HUES6 (cell line): Measurements from ENCODE around the gene COMTD1.
"Not testable (repeated sequence)": the region's sequence is repeated elsewhere in the genome, so short reads cannot be mapped to it uniquely, and the experiment has no call there.

Source experiments
- H3K27ac ChIP-seq: 2 replicates; pipeline ENCODE4 v1.7.0; 2013; ENCODE audit warnings: low read depth, mild to moderate bottlenecking, low read length, inconsistent platforms
- H3K27me3 ChIP-seq: 2 replicates; pipeline ENCODE4 v1.6.1; 2013; ENCODE audit warnings: low read length; ENCODE audit not compliant: control insufficient read depth, insufficient read depth
- H3K36me3 ChIP-seq: 2 replicates; pipeline ENCODE4 v1.6.1; 2013; ENCODE audit warnings: low read length; ENCODE audit not compliant: control insufficient read depth, insufficient read depth
- H3K4me1 ChIP-seq: 2 replicates; pipeline ENCODE4 v1.6.1; 2013; ENCODE audit warnings: low read length; ENCODE audit not compliant: control insufficient read depth, insufficient read depth
- H3K4me3 ChIP-seq: 2 replicates; pipeline ENCODE4 v1.5.1; 2013; ENCODE audit warnings: low read depth, low read length
- H3K9ac ChIP-seq: one replicate; pipeline ENCODE4 v1.6.1; 2013; ENCODE audit warnings: mild to moderate bottlenecking, low read length
- H3K9me3 ChIP-seq: 2 replicates; pipeline ENCODE4 v1.6.1; 2013; ENCODE audit warnings: low read depth, low read length; ENCODE audit not compliant: control insufficient read depth, insufficient read depth

Gene COMTD1

GRCh38 chr10:75203046-75203620, 32.6 kb downstream of the COMTD1 start:
- H3K9ac ChIP-seq, H3K27me3 ChIP-seq, H3K36me3 ChIP-seq, H3K4me3 ChIP-seq, H3K27ac ChIP-seq, H3K9me3 ChIP-seq: not testable (repeated sequence)
- H3K4me1 ChIP-seq: peaks cover 18% of the 10 kb centered on the region

GRCh38 chr10:75202321-75203045, 33.3 kb downstream of the COMTD1 start:
- Histone ChIP-seq H3K27ac (no peak overlapping the region), H3K9me3 (no peaks in the 10 kb centered on the region), H3K4me1 (peaks cover 11% of the 10 kb centered on the region), H3K4me3 (no peak overlapping the region), H3K27me3 (no peaks in the 10 kb centered on the region), H3K36me3 (no peaks in the 10 kb centered on the region), H3K9ac (no peak overlapping the region)

GRCh38 chr10:75201793-75202307, 33.9 kb downstream of the COMTD1 start:
- Histone ChIP-seq H3K4me3 (no peak overlapping the region), H3K9ac (no peak overlapping the region), H3K27me3 (no peaks in the 10 kb centered on the region), H3K4me1 (peaks cover 5% of the 10 kb centered on the region), H3K36me3 (no peaks in the 10 kb centered on the region), H3K27ac (no peak overlapping the region), H3K9me3 (no peaks in the 10 kb centered on the region)

DNA sequence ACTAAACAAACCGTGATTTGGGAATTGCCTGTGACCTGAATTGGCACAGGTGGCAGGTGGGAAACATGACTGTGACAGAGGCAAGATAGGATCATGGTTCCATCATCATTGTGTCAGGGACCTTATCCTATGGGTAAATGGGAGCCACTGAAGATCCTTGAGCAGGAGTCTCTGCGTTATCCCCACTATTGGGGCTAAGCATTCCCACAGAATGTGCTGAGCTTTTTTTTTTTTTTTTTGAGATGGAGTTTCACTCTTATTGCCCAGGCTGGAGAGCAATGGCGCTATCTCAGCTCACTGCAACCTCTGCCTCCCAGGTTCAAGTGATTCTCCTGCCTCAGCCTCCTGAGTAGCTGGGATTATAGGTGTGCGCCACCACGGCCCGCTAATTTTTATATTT, 35.8 kb downstream of the COMTD1 start:
- not testable (repeated sequence) for H3K27ac ChIP-seq, H3K4me3 ChIP-seq, H3K4me1 ChIP-seq, H3K36me3 ChIP-seq, H3K9ac ChIP-seq, H3K27me3 ChIP-seq, H3K9me3 ChIP-seq

DNA sequence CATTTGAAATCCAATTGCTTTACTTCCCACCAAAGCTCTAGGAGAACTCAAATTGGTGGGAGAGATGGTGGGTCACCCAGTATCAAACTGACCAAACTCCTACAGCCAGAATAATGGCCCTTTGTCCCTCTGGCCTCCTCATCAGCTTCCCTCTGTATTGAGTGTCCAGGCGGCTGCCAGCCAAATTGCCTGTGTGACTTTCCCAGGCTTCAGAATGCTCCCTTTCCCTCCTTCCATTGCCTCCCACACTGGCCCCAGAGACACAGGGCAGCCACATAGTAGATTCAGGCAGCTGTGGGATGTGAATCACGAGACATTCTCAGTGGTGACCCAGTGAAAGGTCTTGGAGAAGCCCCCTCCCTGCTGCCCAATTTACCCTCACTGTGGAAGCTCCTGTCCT, 37.9 kb downstream of the COMTD1 start:
- H3K9me3 ChIP-seq: no peaks in the 10 kb centered on the region
- H3K36me3 ChIP-seq: no peaks in the 10 kb centered on the region
- no peak overlapping the region for H3K4me3 ChIP-seq
- H3K27ac ChIP-seq: no peak overlapping the region
- H3K27me3 ChIP-seq: no peaks in the 10 kb centered on the region
- no peaks in the 10 kb centered on the region for H3K4me1 ChIP-seq
- no peak overlapping the region for H3K9ac ChIP-seq

GRCh38 chr10:75197066-75197465, 38.7 kb downstream of the COMTD1 start:
- no peak overlapping the region for H3K4me3 ChIP-seq
- no peaks in the 10 kb centered on the region for H3K36me3 ChIP-seq
- H3K4me1 ChIP-seq: peaks cover 2% of the 10 kb centered on the region; the same call in 1 of the 2 replicates
- H3K27me3 ChIP-seq: no peaks in the 10 kb centered on the region
- no peak overlapping the region for H3K27ac ChIP-seq
- H3K9ac ChIP-seq: no peak overlapping the region
- no peaks in the 10 kb centered on the region for H3K9me3 ChIP-seq

GRCh38 chr10:75195035-75195763, 40.6 kb downstream of the COMTD1 start:
- Histone ChIP-seq H3K9me3 (no peaks in the 10 kb centered on the region), H3K27ac (no peak overlapping the region), H3K4me1 (peaks cover 5% of the 10 kb centered on the region; the same call in 1 of the 2 replicates), H3K4me3 (no peak overlapping the region), H3K27me3 (no peaks in the 10 kb centered on the region), H3K36me3 (no peaks in the 10 kb centered on the region), H3K9ac (no peak overlapping the region)

DNA sequence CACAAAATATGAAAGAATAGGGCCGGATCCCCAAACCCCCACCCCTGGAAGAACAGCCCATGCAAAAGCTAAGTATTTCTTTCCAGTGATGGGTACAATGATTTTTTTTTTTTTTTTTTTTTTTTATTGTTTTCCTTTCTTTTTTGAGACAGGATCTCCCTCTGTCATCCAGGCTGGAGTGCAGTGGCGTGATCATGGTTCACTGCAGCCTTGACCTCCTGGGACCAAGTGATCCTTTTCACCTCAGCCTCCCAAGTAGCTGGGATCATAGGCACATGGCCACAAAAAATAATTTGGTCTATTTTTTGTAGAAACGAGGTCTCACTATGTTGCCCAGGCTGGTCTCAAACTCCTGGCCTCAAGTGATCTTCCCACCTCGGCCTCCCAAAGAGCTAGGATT, 41.1 kb downstream of the COMTD1 start:
- not testable (repeated sequence) for H3K27ac ChIP-seq, H3K9ac ChIP-seq, H3K27me3 ChIP-seq, H3K36me3 ChIP-seq, H3K4me3 ChIP-seq, H3K9me3 ChIP-seq, H3K4me1 ChIP-seq

DNA sequence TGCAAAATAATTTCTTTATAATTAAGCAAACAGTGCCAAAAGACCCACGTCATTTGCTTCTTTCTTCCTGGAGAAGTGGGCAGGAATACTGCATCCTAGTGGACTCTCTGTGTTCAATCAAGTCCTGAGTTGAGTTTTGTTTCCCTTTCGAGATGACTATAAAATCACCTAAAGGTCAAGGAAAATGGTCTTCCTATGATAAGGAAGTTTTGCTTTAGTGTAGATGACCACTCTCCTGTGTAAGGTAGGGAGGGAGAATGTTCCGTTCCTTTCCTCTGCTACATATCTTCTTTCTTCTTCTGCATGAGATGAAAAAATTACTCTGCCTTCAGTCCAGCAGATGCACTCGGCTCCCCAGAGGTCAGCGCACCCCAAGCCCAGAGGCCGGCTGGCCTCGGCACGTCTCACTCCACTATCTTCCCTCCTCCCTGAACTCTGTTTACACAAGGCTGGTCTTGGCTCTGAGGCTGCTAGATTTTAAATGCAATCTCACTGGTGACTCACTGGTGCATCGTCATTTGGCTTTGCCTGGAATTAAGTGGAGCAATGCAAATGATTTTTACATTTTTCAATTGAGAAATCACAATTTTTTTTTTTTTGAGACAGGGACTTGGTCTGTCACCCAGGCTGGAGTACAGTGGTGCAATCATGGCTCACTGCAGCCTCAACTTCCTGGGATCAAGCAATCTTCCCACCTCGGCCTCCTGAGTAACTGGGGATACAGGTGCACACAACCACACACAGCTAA, 43.8 kb downstream of the COMTD1 start:
- Histone ChIP-seq H3K9me3 (no peaks in the 10 kb centered on the region), H3K27me3 (no peaks in the 10 kb centered on the region), H3K27ac (no peak overlapping the region), H3K36me3 (no peaks in the 10 kb centered on the region), H3K9ac (no peak overlapping the region), H3K4me1 (peaks cover 5% of the 10 kb centered on the region; the same call in 1 of the 2 replicates), H3K4me3 (no peak overlapping the region)

GRCh38 chr10:75189266-75190096, 46.3 kb downstream of the COMTD1 start:
- no peaks in the 10 kb centered on the region for H3K36me3 ChIP-seq
- no peak overlapping the region for H3K27ac ChIP-seq
- no peaks in the 10 kb centered on the region for H3K9me3 ChIP-seq
- peaks cover 5% of the 10 kb centered on the region; the same call in 1 of the 2 replicates for H3K4me1 ChIP-seq
- no peak overlapping the region for H3K4me3 ChIP-seq
- H3K27me3 ChIP-seq: no peaks in the 10 kb centered on the region
- no peak overlapping the region for H3K9ac ChIP-seq
